HCT116 (cell line): ENCODE data around the gene DDHD1.

ENCODE experiments used
- CEBPB ChIP-seq: IDR thresholded peaks from 2 replicates; pipeline ENCODE4 v1.6.1; 2012; ENCODE audit warnings: low read depth
- EZH2phosphoT487 ChIP-seq: fragments of 200-600 bp; IDR thresholded peaks from 2 replicates; pipeline ENCODE4 v1.6.1; 2018; ENCODE audit warnings: antibody characterized with exemption, borderline replicate concordance
- POLR2AphosphoS5 ChIP-seq: IDR thresholded peaks from 2 replicates; pipeline ENCODE4 v1.6.1; 2011; ENCODE audit warnings: mild to moderate bottlenecking, low read depth, low read length, moderate library complexity
- RAD21 ChIP-seq: IDR thresholded peaks from 2 replicates; pipeline ENCODE4 v1.6.1; 2012; ENCODE audit warnings: low read depth, mild to moderate bottlenecking
- SIN3A ChIP-seq: IDR thresholded peaks from 2 replicates; pipeline ENCODE4 v1.6.1; 2012; ENCODE audit warnings: low read depth
- SP1 ChIP-seq: IDR thresholded peaks from 2 replicates; pipeline ENCODE4 v1.6.1; 2012; ENCODE audit warnings: low read depth
- TCF7L2 ChIP-seq: IDR thresholded peaks from 2 replicates; pipeline ENCODE4 v1.7.0; 2011; ENCODE audit warnings: borderline replicate concordance, inconsistent platforms; ENCODE audit not compliant: insufficient read depth, insufficient read length; ENCODE audit errors: extremely low read depth
- YY1 ChIP-seq: IDR thresholded peaks from 2 replicates; pipeline ENCODE4 v1.6.1; 2011; ENCODE audit warnings: low read length, low read depth, moderate library complexity, mild to moderate bottlenecking; ENCODE audit not compliant: insufficient replicate concordance; ENCODE audit errors: extremely low read depth
- TF ChIP-seq, protein P1 (sequence below), 3 experiments: fragments of 200-600 bp in 1 of 3; sonication (generic) in 1 of 3; IDR thresholded peaks in 2 of 3; conservative IDR thresholded peaks in 1 of 3; 2 replicates each; pipeline ENCODE4 v1.5.1; 2012 to 2017; ENCODE audit warnings: low read depth in 2 of 3, low read length in 2 of 3, antibody characterized with exemption in 1 of 3, borderline replicate concordance in 1 of 3, control low read depth in 1 of 3, mild to moderate bottlenecking in 1 of 3, mixed read lengths in 1 of 3, mixed run types in 1 of 3, moderate library complexity in 1 of 3; ENCODE audit not compliant: insufficient read depth in 1 of 3

GRCh38 chr14:53037016-53037415, 116.1 kb downstream of the DDHD1 start:
- TF ChIP-seq SIN3A, result no peak
- TF ChIP-seq, protein P1, sequence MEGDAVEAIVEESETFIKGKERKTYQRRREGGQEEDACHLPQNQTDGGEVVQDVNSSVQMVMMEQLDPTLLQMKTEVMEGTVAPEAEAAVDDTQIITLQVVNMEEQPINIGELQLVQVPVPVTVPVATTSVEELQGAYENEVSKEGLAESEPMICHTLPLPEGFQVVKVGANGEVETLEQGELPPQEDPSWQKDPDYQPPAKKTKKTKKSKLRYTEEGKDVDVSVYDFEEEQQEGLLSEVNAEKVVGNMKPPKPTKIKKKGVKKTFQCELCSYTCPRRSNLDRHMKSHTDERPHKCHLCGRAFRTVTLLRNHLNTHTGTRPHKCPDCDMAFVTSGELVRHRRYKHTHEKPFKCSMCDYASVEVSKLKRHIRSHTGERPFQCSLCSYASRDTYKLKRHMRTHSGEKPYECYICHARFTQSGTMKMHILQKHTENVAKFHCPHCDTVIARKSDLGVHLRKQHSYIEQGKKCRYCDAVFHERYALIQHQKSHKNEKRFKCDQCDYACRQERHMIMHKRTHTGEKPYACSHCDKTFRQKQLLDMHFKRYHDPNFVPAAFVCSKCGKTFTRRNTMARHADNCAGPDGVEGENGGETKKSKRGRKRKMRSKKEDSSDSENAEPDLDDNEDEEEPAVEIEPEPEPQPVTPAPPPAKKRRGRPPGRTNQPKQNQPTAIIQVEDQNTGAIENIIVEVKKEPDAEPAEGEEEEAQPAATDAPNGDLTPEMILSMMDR (IDR thresholded peaks at IDR 0.05 in 2 of 3, conservative IDR thresholded peaks at IDR 0.05 in 1 of 3; ENCODE audit: borderline replicate concordance in 1 of 3, insufficient read depth in 1 of 3, low read depth in 2 of 3, low read length in 2 of 3), result no peak
- no peak for TF ChIP-seq POLR2AphosphoS5
- no peak for TF ChIP-seq RAD21
- TF ChIP-seq SP1, result no peak
- TF ChIP-seq CEBPB, result no peak
- TF ChIP-seq YY1, result no peak
- no peak for TF ChIP-seq EZH2phosphoT487
- TF ChIP-seq TCF7L2, result no peak
